HG03159 (cell line): ENCODE results near the gene PIGS.
A peak's percentile ranks its signal among the peaks of the same experiment; 100 is the strongest.
"Not testable (repeated sequence)": the region's sequence is repeated elsewhere in the genome, so short reads cannot be mapped to it uniquely, and the experiment has no call there.

Source experiments
- ATAC-seq: cut with Tn5 transposase; IDR thresholded peaks from one replicate; pipeline ENCODE4 v1.9.1; 2021; ENCODE audit warnings: mild to moderate bottlenecking, moderate library complexity; ENCODE audit not compliant: unreplicated experiment

The PIGS gene

GRCh38 chr17:28571361-28572122 is at the start of gene PIGS:
PIGS (minus strand) TSS chr17:28571524; CDS start chr17:28571496, 28 bp downstream.
- ATAC-seq, result peak; percentile 83

DNA sequence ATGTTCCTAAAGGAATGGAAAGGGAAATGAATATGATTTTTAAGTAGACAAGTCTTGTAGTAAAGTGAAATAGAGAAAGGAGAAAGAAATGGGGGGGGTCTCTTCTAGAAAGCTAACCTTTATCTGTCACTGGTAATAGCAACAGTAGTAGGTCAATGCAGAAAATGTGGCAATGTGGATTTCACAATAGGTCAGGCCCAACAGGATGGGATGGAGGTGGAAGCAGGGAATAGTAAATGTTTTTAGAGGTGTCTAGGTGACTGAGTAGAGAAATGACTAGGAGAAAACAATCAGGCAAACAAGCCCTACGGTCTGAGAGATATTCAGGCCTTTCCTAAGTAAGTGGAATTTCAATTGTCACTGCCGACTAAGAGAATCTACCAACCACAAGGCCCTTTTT is 48.7 kb upstream of the PIGS start:
- no peak for ATAC-seq

GRCh38 chr17:28618464-28618863 is 47.1 kb upstream of the PIGS start:
- ATAC-seq, result no peak

- no peak for ATAC-seq
Measured at GRCh38 chr17:28616281-28616680, 45.0 kb upstream of the PIGS start.

DNA sequence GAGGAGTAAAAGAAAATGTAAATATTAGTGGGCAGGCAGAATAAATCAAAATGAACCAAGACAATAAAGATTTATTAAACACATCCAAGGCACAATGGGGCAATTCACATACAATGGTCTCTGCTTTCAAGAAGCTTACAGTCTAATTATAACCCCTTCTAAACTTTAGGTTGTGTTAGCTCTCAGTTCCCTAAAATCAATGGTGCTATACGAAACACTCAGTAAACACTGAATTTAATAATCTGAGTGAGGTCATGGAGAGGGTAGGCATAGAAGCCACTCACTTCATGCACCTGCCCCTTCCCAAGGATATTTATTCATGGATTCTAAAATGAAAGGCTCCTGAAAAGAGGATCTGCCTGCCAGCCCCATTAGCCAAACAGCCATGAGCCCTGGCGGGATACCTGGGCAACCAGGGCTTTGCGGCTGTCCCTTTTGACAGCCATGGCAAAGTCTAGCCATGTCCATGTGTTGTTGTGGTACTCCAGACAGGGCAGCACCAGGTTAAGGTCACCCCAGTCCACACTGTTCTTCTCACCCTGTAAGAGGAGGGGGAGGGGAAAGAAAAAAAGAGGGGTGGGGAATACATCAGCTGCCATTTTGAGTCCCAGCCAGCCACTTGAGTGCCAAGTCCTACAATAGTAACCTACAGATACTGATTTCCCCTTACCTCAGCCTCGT is 44.1 kb upstream of the PIGS start:
- no peak for ATAC-seq

DNA sequence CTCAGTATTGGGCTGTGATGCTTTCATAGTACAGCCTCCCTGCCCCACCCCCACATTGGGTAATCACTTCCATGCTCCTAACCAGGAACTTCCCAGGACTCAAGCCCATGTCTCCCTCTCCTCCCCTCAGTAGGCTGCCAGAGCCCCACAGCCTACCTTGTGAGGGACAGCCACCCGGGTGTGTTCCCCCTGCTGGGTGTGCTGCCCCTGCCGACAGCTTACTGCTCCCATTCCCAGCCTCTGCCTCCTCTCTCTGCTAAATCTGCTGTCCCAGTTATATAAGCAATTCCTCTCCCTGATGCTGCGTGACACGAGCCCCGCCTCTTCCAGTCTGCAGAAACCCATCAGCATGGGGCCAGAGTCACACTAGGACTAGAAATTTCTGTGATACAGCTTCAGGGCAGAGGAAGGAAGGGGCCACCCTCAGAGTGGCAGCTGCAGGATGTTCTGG is 42.6 kb upstream of the PIGS start, which contains the start of gene RSKR:
Gene RSKR (minus strand): TSS at position 255 of the 451 bp plus-strand sequence. CDS start 24 bp downstream, at position 231.
- no peak for ATAC-seq

- no peak for ATAC-seq
Measured at GRCh38 chr17:28612936-28613872, 41.9 kb upstream of the PIGS start.

GRCh38 chr17:28612531-28612930 is 41.2 kb upstream of the PIGS start:
- ATAC-seq, result no peak

GRCh38 chr17:28610376-28610775 is 39.1 kb upstream of the PIGS start:
- ATAC-seq, result no peak

GRCh38 chr17:28604031-28604430 is 32.7 kb upstream of the PIGS start:
- ATAC-seq, result not testable (repeated sequence)

DNA sequence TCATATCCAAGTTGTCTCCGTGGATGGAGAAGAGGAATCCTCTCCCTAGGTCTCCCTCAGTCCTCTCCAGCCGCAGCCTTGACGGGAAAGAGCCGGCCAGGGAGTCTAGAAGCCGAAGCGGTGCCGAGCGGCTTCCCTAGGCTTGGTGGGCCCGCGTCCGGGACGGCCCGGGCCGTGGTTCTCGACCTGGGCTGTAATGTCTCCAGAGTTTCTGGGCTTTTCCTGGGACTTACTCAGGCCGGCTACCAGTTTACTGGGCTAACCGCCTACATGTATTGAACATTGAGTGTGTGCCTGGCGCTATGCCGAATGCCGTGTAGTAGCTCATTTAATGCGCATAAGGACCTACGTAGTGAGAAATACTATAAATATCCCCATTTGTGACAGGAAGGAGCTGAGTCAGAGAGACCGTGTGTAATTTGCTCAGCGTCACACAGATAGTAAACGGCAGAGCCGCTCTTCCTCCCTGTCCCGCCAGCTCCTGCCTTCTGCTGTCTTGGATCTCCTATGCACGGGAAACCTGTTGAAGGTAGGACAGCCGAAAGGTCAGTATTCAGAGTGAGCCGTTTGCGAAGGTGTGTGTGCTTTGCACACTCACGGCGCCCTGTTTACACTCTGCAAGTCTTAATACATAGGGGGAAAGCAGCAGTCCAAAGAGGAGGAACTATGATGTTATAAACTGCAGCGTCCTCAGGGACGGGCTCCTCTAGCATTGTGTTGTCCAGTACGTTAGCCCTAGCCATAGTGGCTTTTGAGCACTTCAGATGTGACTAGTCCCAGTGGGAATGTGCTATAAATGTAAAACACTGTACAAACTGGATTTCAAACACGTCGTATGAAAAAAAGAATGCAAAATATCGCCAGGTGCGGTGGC is 28.2 kb upstream of the PIGS start:
- ATAC-seq, result peak; percentile 38

DNA sequence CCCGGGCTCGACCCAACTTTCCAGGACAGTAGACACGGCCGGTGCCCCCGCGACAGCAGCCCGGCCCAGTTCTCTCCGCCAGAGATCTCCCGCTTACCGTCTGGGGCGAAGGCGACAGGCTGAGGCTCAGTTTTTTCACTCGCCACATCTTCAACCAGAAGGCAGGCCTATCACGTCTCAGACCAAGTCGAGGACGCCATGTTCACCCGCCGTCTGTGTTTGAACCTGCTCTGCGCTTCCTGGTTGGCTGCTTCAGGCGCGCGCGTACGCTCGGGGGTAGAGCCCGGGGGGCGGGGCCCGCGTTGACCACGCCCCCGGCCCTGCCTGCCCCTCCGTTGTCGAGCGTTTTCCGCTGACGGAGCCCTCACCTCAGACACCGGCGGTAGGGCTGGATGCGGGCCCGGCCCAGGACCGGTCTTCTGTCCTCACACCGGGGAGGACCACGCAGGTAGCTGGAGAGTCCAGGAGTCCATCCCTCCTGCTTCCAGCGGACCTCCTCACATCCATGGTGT is 27.5 kb upstream of the PIGS start, which contains the start of gene SPAG5:
Gene SPAG5 (minus strand): TSS at position 227 of the 512 bp plus-strand sequence. CDS start 79 bp downstream, at position 148.
- peak; percentile 75 for ATAC-seq

- no peak for ATAC-seq
Measured at GRCh38 chr17:28598389-28598788, 27.1 kb upstream of the PIGS start.

- ATAC-seq, result no peak
Measured at GRCh38 chr17:28597606-28598383, 26.5 kb upstream of the PIGS start.

DNA sequence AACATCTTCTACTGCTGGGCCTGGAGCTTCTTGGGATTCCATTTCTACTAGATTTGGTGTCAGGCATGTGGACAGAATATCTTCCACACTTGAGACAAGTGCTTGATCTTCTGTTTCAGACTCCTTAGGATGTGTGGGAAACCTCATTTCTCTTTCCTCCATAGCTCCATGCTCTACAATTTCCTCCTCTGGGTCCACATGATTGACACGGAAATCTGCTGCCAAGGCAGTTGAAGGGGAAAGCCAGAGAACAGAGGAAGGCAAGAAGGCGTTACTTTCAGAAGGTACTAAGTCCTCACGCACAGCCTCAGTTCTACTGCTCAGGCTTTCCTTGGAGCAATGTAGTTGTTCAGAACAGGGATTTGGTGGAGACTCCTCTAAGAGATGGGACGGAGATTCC is 20.9 kb upstream of the PIGS start:
- no peak for ATAC-seq

DNA sequence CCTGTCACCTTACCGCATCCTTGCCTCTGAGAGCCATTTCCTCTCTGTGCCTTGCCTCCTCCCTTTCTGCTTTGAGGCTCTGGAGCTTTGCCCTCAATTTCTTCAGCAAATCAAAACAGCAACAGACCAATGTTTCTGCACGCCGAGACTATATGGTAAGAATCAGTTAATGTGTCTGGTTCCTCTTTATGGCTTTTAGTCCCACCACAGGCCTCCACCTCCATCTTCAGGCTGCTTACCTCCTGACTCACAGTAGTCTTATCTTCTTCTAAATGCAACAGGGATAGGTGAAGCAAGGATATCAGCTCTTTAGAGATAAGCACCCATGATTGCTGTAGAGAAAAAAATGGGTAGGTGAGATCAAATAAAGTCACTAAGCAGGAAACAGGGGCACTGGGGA is 14.5 kb upstream of the PIGS start:
- no peak for ATAC-seq

DNA sequence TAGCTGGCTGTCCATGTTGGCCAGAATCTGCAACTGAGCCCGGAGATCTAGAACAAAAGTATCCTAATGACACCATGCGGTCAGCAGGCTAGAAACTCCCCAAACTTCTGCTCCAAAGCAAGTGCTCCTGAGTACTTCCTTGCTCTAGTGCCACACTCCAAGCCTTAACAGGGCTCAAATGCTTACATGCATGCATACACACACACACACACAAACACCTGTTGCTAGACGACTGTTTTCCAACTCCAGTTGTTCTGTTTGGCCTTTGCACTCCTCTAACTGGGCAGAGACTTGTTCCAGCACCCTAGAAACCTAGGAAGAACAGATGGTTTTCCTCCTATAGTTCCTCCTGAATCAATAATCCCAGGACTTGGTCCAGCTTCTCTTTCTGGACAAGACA is 13.1 kb upstream of the PIGS start:
- ATAC-seq, result no peak

- ATAC-seq, result no peak
Measured at GRCh38 chr17:28582513-28582912, 11.2 kb upstream of the PIGS start.

GRCh38 chr17:28580959-28581358 is 9.6 kb upstream of the PIGS start:
- ATAC-seq, result no peak
